MCF 10A (cell line): ENCODE data around the gene AHNAK. TPM values are rescaled to one million over a fixed set of nuclear protein-coding genes. Genes with fewer than 3 reads are reported as not detected.

Experiments used
- BruUV-seq: library from RNA; stranded (reverse); fragments of 400-500 nt; replicated peaks from 2 replicates; lab custom pipeline; 2021; lab: Mats Ljungman, UMichigan
- CTCF ChIA-PET: fragments of 300-600 bp; sonication (Branson Sonifier 250); formaldehyde crosslinking; extraction: SDS; loops from one replicate; lab custom pipeline; 2021; ENCODE audit warnings: antibody characterized with exemption, inconsistent platforms; lab: Yijun Ruan, JAX
- POLR2A ChIA-PET: fragments of 300-600, 350-650 bp; sonication (Branson Sonifier 250); formaldehyde crosslinking; extraction: SDS; loops from one replicate; lab custom pipeline; 2020; ENCODE audit warnings: antibody characterized with exemption, inconsistent platforms; lab: Yijun Ruan, JAX
- DNase-seq: peaks from one replicate; pipeline ENCODE4 v3.0.0-alpha.2; 2018; ENCODE audit not compliant: unreplicated experiment
- H3K27ac Mint-ChIP-seq: one replicate; pipeline ENCODE4 v1.8.0; 2022; ENCODE audit warnings: mild to moderate bottlenecking, low read depth, mixed read lengths; ENCODE audit not compliant: unreplicated experiment
- H3K27me3 Mint-ChIP-seq: one replicate; pipeline ENCODE4 v1.8.0; 2022; ENCODE audit warnings: mixed read lengths; ENCODE audit not compliant: insufficient read depth, unreplicated experiment
- H3K36me3 Mint-ChIP-seq: one replicate; pipeline ENCODE4 v1.8.0; 2022; ENCODE audit warnings: mild to moderate bottlenecking, moderate library complexity, mixed read lengths; ENCODE audit not compliant: insufficient read depth, unreplicated experiment
- H3K4me1 Mint-ChIP-seq: one replicate; pipeline ENCODE4 v1.8.0; 2022; ENCODE audit warnings: mixed read lengths; ENCODE audit not compliant: insufficient read depth, unreplicated experiment
- H3K4me3 Mint-ChIP-seq: one replicate; pipeline ENCODE4 v1.8.0; 2022; ENCODE audit warnings: mild to moderate bottlenecking, moderate library complexity, mixed read lengths; ENCODE audit not compliant: unreplicated experiment
- H3K9me3 Mint-ChIP-seq: one replicate; pipeline ENCODE4 v1.8.0; 2022; ENCODE audit warnings: mixed read lengths; ENCODE audit not compliant: unreplicated experiment
- intact Hi-C: fragments of 100-400 bp; cut with micrococcal nuclease; formaldehyde crosslinking; loops from 2 replicates; pipeline ENCODE4 v1.14.1; 2022
- total RNA-seq: library from RNA; stranded (reverse); gene quantifications from 2 replicates; pipeline ENCODE4 v1.2.3, GENCODE V29; 2022
- TF ChIP-seq, protein P1 (sequence below): fragments of 200-600 bp; IDR thresholded peaks from one replicate; pipeline ENCODE4 v1.8.0; 2022; ENCODE audit warnings: antibody characterized with exemption, mild to moderate bottlenecking; ENCODE audit not compliant: unreplicated experiment

AHNAK gene
- total RNA-seq, 1 experiment from 2014 or later, result 429 TPM

DNA sequence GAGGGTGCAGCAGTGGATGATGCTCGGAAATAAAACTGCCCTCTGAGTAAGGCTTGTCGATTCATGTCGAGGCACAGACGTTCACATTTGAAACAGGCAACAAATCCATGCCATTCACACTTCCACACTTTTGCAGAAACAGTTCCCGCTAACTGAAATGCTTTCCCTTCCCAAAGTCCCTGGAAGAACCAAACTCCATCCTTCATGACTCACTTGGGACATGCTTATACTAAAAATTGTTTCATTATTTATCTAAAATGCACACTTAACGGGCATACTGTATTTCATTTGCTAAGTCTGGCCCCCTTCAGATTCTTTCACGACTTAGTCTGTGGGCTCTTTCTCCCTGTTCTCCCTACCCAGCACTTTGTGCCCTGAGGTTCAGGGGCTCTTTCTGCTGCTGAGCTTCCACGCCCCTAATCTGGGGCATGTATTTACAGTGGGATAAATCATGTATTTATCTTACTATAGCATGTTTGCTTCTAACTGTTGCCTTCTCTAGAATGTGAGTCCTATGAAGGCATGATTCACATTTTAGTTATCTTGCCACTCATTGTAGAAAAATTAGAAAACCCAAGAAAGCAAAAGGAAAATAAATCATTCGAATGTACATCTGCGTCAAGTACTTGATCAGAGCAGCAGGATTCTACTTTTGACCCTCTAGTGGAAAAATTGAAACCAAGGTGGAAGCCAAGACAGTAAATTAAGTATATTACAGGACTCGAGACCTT, 115.3 kb downstream of the AHNAK start:
- intact Hi-C loops, result no loop called here
- ChIA-PET POLR2A (no interaction called here), CTCF (no interaction called here)
- no peak overlapping the region for H3K27ac Mint-ChIP-seq
- DNase-seq, result no peak
- TF ChIP-seq, protein P1, sequence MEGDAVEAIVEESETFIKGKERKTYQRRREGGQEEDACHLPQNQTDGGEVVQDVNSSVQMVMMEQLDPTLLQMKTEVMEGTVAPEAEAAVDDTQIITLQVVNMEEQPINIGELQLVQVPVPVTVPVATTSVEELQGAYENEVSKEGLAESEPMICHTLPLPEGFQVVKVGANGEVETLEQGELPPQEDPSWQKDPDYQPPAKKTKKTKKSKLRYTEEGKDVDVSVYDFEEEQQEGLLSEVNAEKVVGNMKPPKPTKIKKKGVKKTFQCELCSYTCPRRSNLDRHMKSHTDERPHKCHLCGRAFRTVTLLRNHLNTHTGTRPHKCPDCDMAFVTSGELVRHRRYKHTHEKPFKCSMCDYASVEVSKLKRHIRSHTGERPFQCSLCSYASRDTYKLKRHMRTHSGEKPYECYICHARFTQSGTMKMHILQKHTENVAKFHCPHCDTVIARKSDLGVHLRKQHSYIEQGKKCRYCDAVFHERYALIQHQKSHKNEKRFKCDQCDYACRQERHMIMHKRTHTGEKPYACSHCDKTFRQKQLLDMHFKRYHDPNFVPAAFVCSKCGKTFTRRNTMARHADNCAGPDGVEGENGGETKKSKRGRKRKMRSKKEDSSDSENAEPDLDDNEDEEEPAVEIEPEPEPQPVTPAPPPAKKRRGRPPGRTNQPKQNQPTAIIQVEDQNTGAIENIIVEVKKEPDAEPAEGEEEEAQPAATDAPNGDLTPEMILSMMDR, result no peak
- BruUV-seq, result no TSS peak
- peaks cover 7% of the 10 kb centered on the region for H3K4me1 Mint-ChIP-seq
- no peak overlapping the region for H3K4me3 Mint-ChIP-seq
- no peaks in the 10 kb centered on the region for H3K27me3 Mint-ChIP-seq
- H3K9me3 Mint-ChIP-seq, result no peaks in the 10 kb centered on the region
- H3K36me3 Mint-ChIP-seq, result no peaks in the 10 kb centered on the region

DNA sequence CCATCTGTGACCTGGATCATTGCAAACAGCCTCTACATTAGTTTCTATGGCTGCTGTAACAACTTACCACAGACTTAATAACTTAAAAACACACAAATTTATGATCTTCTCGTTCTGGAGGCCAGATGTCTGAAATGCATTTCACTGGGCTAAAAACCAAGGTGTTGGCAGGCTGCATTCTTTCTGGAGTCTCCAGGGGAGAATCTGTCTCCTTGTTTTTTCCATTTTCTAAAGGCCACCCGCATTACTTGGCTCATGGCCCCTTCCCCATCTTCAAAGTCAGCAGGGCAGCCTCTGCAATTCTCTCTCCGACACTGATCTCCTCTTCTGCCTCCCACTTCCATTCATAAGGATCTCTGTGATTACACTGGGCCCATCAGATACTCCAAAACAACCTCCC, 116.2 kb downstream of the AHNAK start:
- Mint-ChIP-seq H3K9me3 (no peaks in the 10 kb centered on the region), H3K4me1 (peaks cover 7% of the 10 kb centered on the region), H3K36me3 (no peaks in the 10 kb centered on the region), H3K27ac (no peak overlapping the region), H3K4me3 (no peak overlapping the region), H3K27me3 (no peaks in the 10 kb centered on the region)
- TF ChIP-seq, protein P1, result no peak
- no peak for DNase-seq
- no TSS peak for BruUV-seq
- intact Hi-C loops, result no loop called here
- ChIA-PET CTCF (no interaction called here), POLR2A (no interaction called here)

DNA sequence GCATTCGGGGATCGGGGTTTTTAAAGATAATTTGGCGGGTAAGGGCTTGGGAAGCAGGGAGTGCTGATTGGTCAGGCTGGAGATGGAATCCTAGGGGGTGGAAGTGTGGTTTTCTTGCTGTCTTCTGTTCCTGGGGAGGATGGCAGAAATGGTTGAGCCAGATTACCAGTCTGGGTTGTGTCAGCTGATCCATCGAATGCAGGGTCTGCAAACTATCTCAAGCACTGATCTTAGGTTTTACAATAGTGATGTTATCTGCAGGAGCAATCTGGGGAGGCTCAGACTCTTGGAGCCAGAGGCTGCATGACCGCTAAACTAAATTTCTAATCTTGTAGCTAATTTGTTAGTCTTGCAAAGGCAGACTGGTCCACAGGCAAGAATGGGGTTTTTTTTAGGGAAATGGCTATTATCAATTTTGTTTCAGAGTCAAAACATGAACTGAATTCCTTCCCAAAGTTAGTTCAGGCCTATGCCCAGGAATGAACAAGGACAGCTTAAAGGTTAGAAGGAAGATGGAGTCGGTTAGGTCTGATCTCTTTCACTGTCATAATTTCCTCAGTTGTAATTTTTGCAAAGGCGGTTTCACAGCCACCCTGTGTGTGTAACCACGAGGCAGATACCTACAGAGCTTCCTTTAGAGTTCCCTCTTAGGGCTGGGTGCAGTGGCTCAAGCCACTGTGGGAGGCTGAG, 117.6 kb downstream of the AHNAK start:
- peaks cover 7% of the 10 kb centered on the region for H3K4me1 Mint-ChIP-seq
- intact Hi-C loops, result no loop called here
- no TSS peak for BruUV-seq
- no peak for DNase-seq
- H3K27me3 Mint-ChIP-seq, result no peaks in the 10 kb centered on the region
- ChIA-PET POLR2A (interaction anchor here (0.6 to 0.7 kb wide), 2 partner anchors 36 to 298 kb away, joined by 3 read pairs; partner anchors contain the start of gene HNRNPUL2), CTCF (interaction anchor here (0.6 to 2.1 kb wide), 2 partner anchors 23 to 114 kb away, joined by 5 to 17 read pairs; no protein-coding TSS in a partner anchor)
- TF ChIP-seq, protein P1, result no peak
- H3K4me3 Mint-ChIP-seq, result no peak overlapping the region
- H3K27ac Mint-ChIP-seq, result no peak overlapping the region
- no peaks in the 10 kb centered on the region for H3K36me3 Mint-ChIP-seq
- no peaks in the 10 kb centered on the region for H3K9me3 Mint-ChIP-seq

DNA sequence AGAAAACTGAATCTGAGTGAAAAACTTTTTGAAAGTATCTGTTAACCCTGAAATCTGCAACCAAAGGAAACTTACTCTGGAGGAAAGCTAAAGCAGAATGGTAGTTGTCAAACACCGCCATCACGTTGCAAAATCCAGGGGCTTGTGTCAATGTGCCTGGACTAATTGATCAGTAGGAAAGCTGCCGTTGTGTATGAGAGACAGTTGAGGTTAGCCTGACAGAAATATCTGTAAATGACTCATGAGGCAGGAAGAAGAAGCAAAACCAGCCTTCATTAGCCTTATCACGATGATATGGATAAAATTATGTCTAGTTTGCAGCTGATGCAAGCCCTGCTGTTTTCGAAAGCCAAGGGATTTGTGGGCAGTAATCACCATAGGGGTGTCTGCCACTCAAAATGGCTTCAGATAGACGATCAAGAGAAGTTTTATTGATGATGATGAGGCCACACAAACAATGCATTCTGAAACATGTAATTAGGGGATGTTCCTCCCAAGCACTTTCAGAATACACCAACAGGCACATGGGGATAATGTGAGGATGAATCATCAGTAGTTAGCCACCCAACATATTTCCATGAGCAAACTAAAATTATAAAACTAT, 118.9 kb downstream of the AHNAK start:
- BruUV-seq, result no TSS peak
- ChIA-PET CTCF (interaction anchor here (0.7 to 2.1 kb wide), 6 partner anchors 35 to 145 kb away, joined by 3 to 17 read pairs (median 4); no protein-coding TSS in a partner anchor), POLR2A (interaction anchor here (1.2 kb wide), 1 partner anchor 87 kb away, joined by 3 read pairs; no protein-coding TSS in a partner anchor)
- Mint-ChIP-seq H3K27me3 (no peaks in the 10 kb centered on the region), H3K4me3 (no peak overlapping the region), H3K36me3 (no peaks in the 10 kb centered on the region), H3K27ac (no peak overlapping the region), H3K4me1 (peaks cover 7% of the 10 kb centered on the region), H3K9me3 (no peaks in the 10 kb centered on the region)
- TF ChIP-seq, protein P1, result no peak
- intact Hi-C loops, result no loop called here
- DNase-seq, result no peak
